Naive thymus-derived CD4-positive, alpha-beta T cell (primary cell): Measurements from ENCODE around the gene MED15. TPM values are rescaled to one million over a fixed set of nuclear protein-coding genes. Genes with fewer than 3 reads are reported as not detected.

Experiments used
- ATAC-seq: fragments of 150-1000 bp; cut with Tn5 transposase; 2 replicates; pipeline ENCODE4 v1.10.0; 2021; ENCODE audit warnings: mild to moderate bottlenecking, moderate library complexity
- CTCF ChIA-PET: fragments of 350-600 bp; sonication (Branson Sonifier 250); formaldehyde crosslinking; loops from one replicate; lab custom pipeline; 2021; ENCODE audit warnings: antibody characterized with exemption; lab: Charles Lee
- POLR2A ChIA-PET: fragments of 350-600 bp; sonication (Branson Sonifier 250); formaldehyde crosslinking; loops from one replicate; lab custom pipeline; 2021; ENCODE audit warnings: antibody characterized with exemption, inconsistent platforms; lab: Charles Lee
- DNase-seq, 9 donors: peaks; one replicate each; pipeline versions ENCODE4 v3.0.0 to v3.0.0-alpha.2; 2020 to 2022; ENCODE audit warnings: mixed read lengths in 1 of 9
- H3K27ac ChIP-seq: one replicate; pipeline ENCODE4 v1.7.0; 2013; ENCODE audit warnings: mild to moderate bottlenecking, low read depth, low read length, moderate library complexity
- H3K27me3 ChIP-seq, 2 donors: one replicate each; pipeline ENCODE4 v1.7.0; 2013; ENCODE audit warnings: low read length in 2 of 2, mild to moderate bottlenecking in 2 of 2, moderate library complexity in 2 of 2; ENCODE audit not compliant: control insufficient read depth in 2 of 2, insufficient read depth in 2 of 2
- H3K36me3 ChIP-seq, 3 experiments: 1 replicate in 2 of 3; 2 replicates in 1 of 3; pipeline ENCODE4 v1.7.0; 2013; ENCODE audit warnings: low read length in 3 of 3, mild to moderate bottlenecking in 3 of 3, moderate library complexity in 1 of 3; ENCODE audit not compliant: insufficient read depth in 3 of 3, control insufficient read depth in 2 of 3
- H3K4me1 ChIP-seq, 2 donors: one replicate each; pipeline ENCODE4 v1.7.0; 2013; ENCODE audit warnings: low read length in 2 of 2, mild to moderate bottlenecking in 2 of 2, moderate library complexity in 1 of 2; ENCODE audit not compliant: control insufficient read depth in 2 of 2, insufficient read depth in 2 of 2
- H3K4me3 ChIP-seq: 2 replicates; pipeline ENCODE4 v1.7.0; 2013; ENCODE audit warnings: mild to moderate bottlenecking, low read length
- H3K9me3 ChIP-seq, 3 experiments: 1 replicate in 2 of 3; 2 replicates in 1 of 3; pipeline ENCODE4 v1.7.0; 2013; ENCODE audit warnings: low read length in 3 of 3; ENCODE audit not compliant: control insufficient read depth in 2 of 3
- H3K27ac Mint-ChIP-seq, 9 donors: one replicate each; pipeline ENCODE4 v1.8.0; 2020 to 2022; ENCODE audit warnings: mixed read lengths in 9 of 9, mild to moderate bottlenecking in 8 of 9, moderate library complexity in 5 of 9, inconsistent platforms in 2 of 9
- H3K27me3 Mint-ChIP-seq, 5 donors: one replicate each; pipeline ENCODE4 v1.8.0; 2021 to 2022; ENCODE audit warnings: mixed read lengths in 5 of 5, mild to moderate bottlenecking in 1 of 5
- H3K36me3 Mint-ChIP-seq, 5 donors: one replicate each; pipeline ENCODE4 v1.8.0; 2020 to 2022; ENCODE audit warnings: mixed read lengths in 5 of 5, mild to moderate bottlenecking in 3 of 5, inconsistent platforms in 1 of 5
- H3K4me1 Mint-ChIP-seq, 7 donors: one replicate each; pipeline ENCODE4 v1.8.0; 2020 to 2022; ENCODE audit warnings: mixed read lengths in 7 of 7, mild to moderate bottlenecking in 3 of 7, inconsistent platforms in 1 of 7
- H3K4me3 Mint-ChIP-seq, 10 donors: one replicate each; pipeline ENCODE4 v1.8.0; 2020 to 2022; ENCODE audit warnings: mild to moderate bottlenecking in 10 of 10, mixed read lengths in 10 of 10, moderate library complexity in 6 of 10, inconsistent platforms in 2 of 10
- H3K9me3 Mint-ChIP-seq, 11 donors: one replicate each; pipeline ENCODE4 v1.8.0; 2020 to 2022; ENCODE audit warnings: mixed read lengths in 11 of 11, mild to moderate bottlenecking in 4 of 11, inconsistent platforms in 1 of 11, moderate library complexity in 1 of 11
- intact Hi-C, 2 donors: fragments of 100-400 bp; cut with micrococcal nuclease; formaldehyde crosslinking; loops; one replicate each; pipeline ENCODE4 v1.15.1; 2023
- polyA plus RNA-seq, 2 donors: library from polyadenylated mRNA; unstranded; fragments of 300-500 nt; fragmentation: Illumina TruSeq; gene quantifications; one replicate each; pipeline ENCODE4 v1.2.3, GENCODE V29; 2021
- total RNA-seq, 6 experiments: library from RNA in 5 of 6; stranded (reverse) in 5 of 6; gene quantifications; 1 replicate in 5 of 6; 2 replicates in 1 of 6; pipeline ENCODE4 v1.2.3 and lab custom pipeline; 2021 to 2026

The MED15 gene
- total and polyA plus RNA-seq, 7 experiments from 2014 or later: 24.3 to 235 (median 192) TPM

DNA sequence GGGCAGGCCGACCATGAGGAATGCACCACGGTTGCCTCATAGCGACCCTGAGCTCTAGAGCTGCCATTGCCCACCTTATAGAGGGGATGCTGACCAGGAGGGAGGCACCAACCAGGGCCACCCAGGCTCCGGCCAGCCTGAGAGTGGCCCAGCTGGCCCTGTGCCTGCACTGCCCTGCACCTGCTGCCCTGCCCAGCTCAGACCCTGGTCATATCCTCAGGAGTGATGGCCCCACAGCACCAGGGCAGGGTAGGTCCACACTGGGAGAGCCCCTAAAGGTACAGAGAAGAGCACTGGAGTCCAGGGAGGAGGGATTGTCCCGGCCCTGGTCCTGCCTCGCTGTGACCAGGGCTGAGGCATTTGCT is 127.8 kb downstream of the MED15 start:
- ChIA-PET CTCF (interaction anchor here (0.9 kb wide), 1 partner anchor 19 kb away, joined by 3 read pairs; no protein-coding TSS in a partner anchor), POLR2A (no interaction called here)
- Histone ChIP-seq H3K27ac (no peak overlapping the region), H3K4me3 (no peak overlapping the region), H3K9me3 (no peaks in the 10 kb centered on the region), H3K27me3 (no peaks in the 10 kb centered on the region), H3K4me1 (no peaks in the 10 kb centered on the region), H3K36me3 (no peaks in the 10 kb centered on the region)
- H3K4me3 Mint-ChIP-seq: no peak overlapping the region
- no peak for DNase-seq
- H3K4me1 Mint-ChIP-seq: peaks cover 0 to 5% (median 0%) of the 10 kb centered on the region in 7 donors
- H3K9me3 Mint-ChIP-seq: peaks cover 0 to 4% (median 0%) of the 10 kb centered on the region in 11 donors
- H3K36me3 Mint-ChIP-seq: no peaks in the 10 kb centered on the region
- intact Hi-C loops: no loop called here
- peaks cover 0 to 21% (median 0%) of the 10 kb centered on the region in 5 donors for H3K27me3 Mint-ChIP-seq
- ATAC-seq: no peak
- H3K27ac Mint-ChIP-seq: no peak overlapping the region

DNA sequence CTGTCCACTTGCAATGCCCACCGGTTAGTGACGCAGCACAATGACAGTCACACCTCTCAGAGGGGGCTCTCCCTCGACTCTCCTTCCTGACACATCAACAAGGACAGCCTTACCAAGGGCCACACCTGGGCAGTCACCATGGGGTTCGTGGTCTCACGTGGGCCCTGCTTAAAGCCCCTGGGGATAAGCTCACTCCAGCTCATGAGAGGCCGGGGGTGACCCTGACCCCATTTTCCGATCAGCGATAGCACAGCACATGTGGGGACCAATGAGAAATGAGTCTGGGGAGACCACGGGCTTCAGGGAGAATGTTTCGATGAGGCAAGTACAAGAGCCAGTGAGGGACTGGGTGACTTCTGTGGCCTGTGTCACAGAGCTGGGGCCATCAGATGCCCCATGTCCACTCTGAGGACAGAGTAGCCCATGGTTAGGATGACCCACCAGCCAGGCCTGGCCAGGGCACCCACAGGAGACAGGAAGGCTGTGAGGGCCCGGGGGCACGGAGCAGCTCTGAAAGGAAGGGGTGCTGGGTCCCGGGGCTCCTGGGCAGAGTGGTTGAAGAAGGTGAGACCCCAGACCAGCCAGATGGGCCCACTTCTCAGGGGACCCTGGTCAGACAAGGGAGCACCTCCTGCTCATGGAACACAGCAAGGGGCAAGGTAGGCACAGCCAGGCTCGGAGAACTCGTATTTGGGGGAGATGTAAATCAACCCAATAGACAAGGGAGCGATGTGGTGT is 128.8 kb downstream of the MED15 start:
- no peaks in the 10 kb centered on the region for H3K36me3 ChIP-seq
- ATAC-seq: no peak
- DNase-seq: no peak
- no peaks in the 10 kb centered on the region for H3K36me3 Mint-ChIP-seq
- H3K9me3 ChIP-seq: no peaks in the 10 kb centered on the region
- POLR2A ChIA-PET: no interaction called here
- no peaks in the 10 kb centered on the region for H3K27me3 ChIP-seq
- H3K4me3 ChIP-seq: no peak overlapping the region
- H3K27ac Mint-ChIP-seq: no peak overlapping the region
- H3K4me1 Mint-ChIP-seq: peaks cover 0 to 3% (median 0%) of the 10 kb centered on the region in 7 donors
- peaks cover 0 to 4% (median 0%) of the 10 kb centered on the region in 11 donors for H3K9me3 Mint-ChIP-seq
- CTCF ChIA-PET: no interaction called here
- H3K27ac ChIP-seq: no peak overlapping the region
- peaks cover 0 to 19% (median 0%) of the 10 kb centered on the region in 5 donors for H3K27me3 Mint-ChIP-seq
- H3K4me3 Mint-ChIP-seq: no peak overlapping the region
- intact Hi-C loops: no loop called here
- H3K4me1 ChIP-seq: no peaks in the 10 kb centered on the region

DNA sequence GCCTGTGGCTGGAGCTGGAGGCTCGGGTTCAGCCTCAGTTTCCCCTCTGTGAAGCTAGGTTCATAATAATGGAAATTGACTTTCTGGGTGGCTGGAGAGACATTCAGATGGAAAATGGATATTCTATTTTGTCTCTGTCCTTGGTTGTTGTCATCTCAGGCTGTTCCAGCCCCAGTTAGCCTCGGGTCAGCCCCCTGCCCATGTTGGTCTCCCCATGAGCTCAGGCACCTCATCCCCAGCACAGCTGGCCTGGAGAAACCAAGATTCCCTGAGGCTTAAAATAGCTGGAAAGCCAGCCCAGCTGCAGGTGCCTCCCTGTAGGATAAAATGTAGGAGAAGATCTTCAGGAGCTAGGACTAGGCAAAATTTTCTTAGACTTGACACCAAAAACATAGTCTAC is 129.5 kb downstream of the MED15 start:
- Mint-ChIP-seq H3K4me3 (no peak overlapping the region), H3K36me3 (no peaks in the 10 kb centered on the region), H3K27me3 (peaks cover 0 to 19% (median 0%) of the 10 kb centered on the region in 5 donors), H3K27ac (no peak overlapping the region), H3K9me3 (peaks cover 0 to 4% (median 0%) of the 10 kb centered on the region in 11 donors), H3K4me1 (peaks cover 0 to 3% (median 0%) of the 10 kb centered on the region in 7 donors)
- no peaks in the 10 kb centered on the region for H3K27me3 ChIP-seq
- DNase-seq (no peak), ATAC-seq (no peak)
- no peak overlapping the region for H3K4me3 ChIP-seq
- H3K9me3 ChIP-seq: no peaks in the 10 kb centered on the region
- POLR2A ChIA-PET: no interaction called here
- no peaks in the 10 kb centered on the region for H3K36me3 ChIP-seq
- CTCF ChIA-PET: no interaction called here
- H3K27ac ChIP-seq: no peak overlapping the region
- intact Hi-C loops: no loop called here
- no peaks in the 10 kb centered on the region for H3K4me1 ChIP-seq

Other genes with a start within 250 kb of the MED15 start
- 1 to 10 TPM in 4 of 5 experiments, under 1 TPM in 1; 0.98 to 2.7 (median 1.8) TPM for gene RTN4R, start 239.3 kb upstream of the MED15 start, total RNA-seq
- gene RTN4R, start 239.3 kb upstream of the MED15 start, polyA plus RNA-seq: 1 to 10 TPM; 2.2 to 2.9 TPM
- 10 to 100 TPM; 29.4 to 55.3 (median 43.7) TPM for gene DGCR6L, start 187.6 kb upstream of the MED15 start, total RNA-seq
- gene DGCR6L, start 187.6 kb upstream of the MED15 start, polyA plus RNA-seq: 100 to 1,000 TPM; 115 to 158 TPM
- gene ZNF74, start 113.5 kb upstream of the MED15 start, total RNA-seq: 10 to 100 TPM in 3 of 5 experiments, 1 to 10 TPM in 2; 6.1 to 18.2 (median 12.9) TPM
- 10 to 100 TPM in 1 of 2 donors, 1 to 10 TPM in 1; 5.3 to 14.0 TPM for gene ZNF74, start 113.5 kb upstream of the MED15 start, polyA plus RNA-seq
- 1 to 10 TPM in 4 of 5 experiments, under 1 TPM in 1; 0.70 to 2.6 (median 2.2) TPM for gene SCARF2, start 69.8 kb upstream of the MED15 start, total RNA-seq
- gene SCARF2, start 69.8 kb upstream of the MED15 start, polyA plus RNA-seq: under 1 TPM; 0.21 to 0.35 TPM
- 10 to 100 TPM; 31.1 to 71.3 (median 42.0) TPM for gene KLHL22, start 11.8 kb upstream of the MED15 start, total RNA-seq
- gene KLHL22, start 11.8 kb upstream of the MED15 start, polyA plus RNA-seq: 10 to 100 TPM; 20.6 to 26.2 TPM